Nephron (organoid): ENCODE measurements around the gene MDN1.

Experiments used
- H3K27ac Mint-ChIP-seq, 3 experiments: 2 replicates each; pipeline ENCODE4 v1.8.0; 2020; ENCODE audit warnings: mixed read lengths in 3 of 3, mild to moderate bottlenecking in 2 of 3, moderate library complexity in 1 of 3
- H3K27me3 Mint-ChIP-seq: 2 replicates; pipeline ENCODE4 v1.8.0; 2021; ENCODE audit warnings: low read depth, mild to moderate bottlenecking, moderate library complexity, mixed read lengths
- H3K36me3 Mint-ChIP-seq: 2 replicates; pipeline ENCODE4 v1.8.0; 2020; ENCODE audit warnings: low read depth, mixed read lengths
- H3K4me1 Mint-ChIP-seq: 2 replicates; pipeline ENCODE4 v1.8.0; 2020; ENCODE audit warnings: mixed read lengths
- H3K4me3 Mint-ChIP-seq, 3 experiments: 2 replicates each; pipeline ENCODE4 v1.8.0; 2020; ENCODE audit warnings: mild to moderate bottlenecking in 3 of 3, mixed read lengths in 3 of 3, moderate library complexity in 2 of 3
- H3K9me3 Mint-ChIP-seq: 2 replicates; pipeline ENCODE4 v1.8.0; 2020; ENCODE audit warnings: mixed read lengths
- CTCF ChIP-seq, 3 experiments: fragments of 200-600 bp; sonication (generic); IDR thresholded peaks; one replicate each; pipeline ENCODE4 v1.5.0; 2021; ENCODE audit warnings: antibody characterized with exemption in 3 of 3; ENCODE audit not compliant: unreplicated experiment in 3 of 3

The MDN1 gene

GRCh38 chr6:89688328-89688727 is 131.3 kb downstream of the MDN1 start:
- H3K9me3 Mint-ChIP-seq = no peaks in the 10 kb centered on the region
- H3K36me3 Mint-ChIP-seq = peaks cover 63% of the 10 kb centered on the region
- H3K27me3 Mint-ChIP-seq = no peaks in the 10 kb centered on the region
- H3K27ac Mint-ChIP-seq = no peak overlapping the region
- no peak for TF ChIP-seq CTCF (IDR thresholded peaks at IDR 0.05; ENCODE audit: unreplicated experiment in 3 of 3)
- no peak overlapping the region for H3K4me3 Mint-ChIP-seq
- no peaks in the 10 kb centered on the region for H3K4me1 Mint-ChIP-seq

- no peaks in the 10 kb centered on the region for H3K4me1 Mint-ChIP-seq
- TF ChIP-seq CTCF (IDR thresholded peaks at IDR 0.05; ENCODE audit: unreplicated experiment in 3 of 3) = no peak
- peaks cover 61% of the 10 kb centered on the region for H3K36me3 Mint-ChIP-seq
- H3K4me3 Mint-ChIP-seq = no peak overlapping the region
- H3K9me3 Mint-ChIP-seq = no peaks in the 10 kb centered on the region
- no peak overlapping the region for H3K27ac Mint-ChIP-seq
- no peaks in the 10 kb centered on the region for H3K27me3 Mint-ChIP-seq
Measured at GRCh38 chr6:89685311-89685710, 134.3 kb downstream of the MDN1 start.

GRCh38 chr6:89682991-89683390 is 136.6 kb downstream of the MDN1 start:
- Mint-ChIP-seq H3K9me3 (no peaks in the 10 kb centered on the region), H3K4me1 (no peaks in the 10 kb centered on the region), H3K27me3 (no peaks in the 10 kb centered on the region), H3K27ac (no peak overlapping the region), H3K36me3 (peaks cover 67% of the 10 kb centered on the region), H3K4me3 (no peak overlapping the region)
- no peak for TF ChIP-seq CTCF (IDR thresholded peaks at IDR 0.05; ENCODE audit: unreplicated experiment in 3 of 3)

- Mint-ChIP-seq H3K27ac (no peak overlapping the region), H3K9me3 (no peaks in the 10 kb centered on the region), H3K27me3 (no peaks in the 10 kb centered on the region), H3K4me3 (no peak overlapping the region), H3K36me3 (peaks cover 64% of the 10 kb centered on the region), H3K4me1 (no peaks in the 10 kb centered on the region)
- no peak for TF ChIP-seq CTCF (IDR thresholded peaks at IDR 0.05; ENCODE audit: unreplicated experiment in 3 of 3)
Measured at GRCh38 chr6:89681983-89682564, 137.5 kb downstream of the MDN1 start.

GRCh38 chr6:89680551-89680950 is 139.0 kb downstream of the MDN1 start:
- Mint-ChIP-seq H3K36me3 (peaks cover 65% of the 10 kb centered on the region), H3K27me3 (no peaks in the 10 kb centered on the region), H3K4me3 (no peak overlapping the region), H3K27ac (no peak overlapping the region), H3K4me1 (no peaks in the 10 kb centered on the region), H3K9me3 (no peaks in the 10 kb centered on the region)
- no peak for TF ChIP-seq CTCF (IDR thresholded peaks at IDR 0.05; ENCODE audit: unreplicated experiment in 3 of 3)

- no peaks in the 10 kb centered on the region for H3K9me3 Mint-ChIP-seq
- H3K36me3 Mint-ChIP-seq = peaks cover 65% of the 10 kb centered on the region
- no peak overlapping the region for H3K27ac Mint-ChIP-seq
- H3K4me1 Mint-ChIP-seq = no peaks in the 10 kb centered on the region
- no peaks in the 10 kb centered on the region for H3K27me3 Mint-ChIP-seq
- TF ChIP-seq CTCF (IDR thresholded peaks at IDR 0.05; ENCODE audit: unreplicated experiment in 3 of 3) = no peak
- H3K4me3 Mint-ChIP-seq = no peak overlapping the region
Measured at GRCh38 chr6:89680150-89680549, 139.4 kb downstream of the MDN1 start.
